Occipital lobe (tissue), 2 donors: ENCODE measurements around the gene WIZ. TPM values are rescaled to one million over a fixed set of nuclear protein-coding genes. Genes with fewer than 3 reads are reported as not detected.

ENCODE experiments used
- DNase-seq: peaks from one replicate; lab custom pipeline; 2025; lab: John Stamatoyannopoulos, UW
- total RNA-seq: library from RNA; depleted of rRNA; stranded (reverse); fragments of >200 nt; gene quantifications from one replicate; pipeline ENCODE4 v1.2.3, GENCODE V29; 2014

The WIZ gene
- total RNA-seq, 1 donor from 2014 or later: 11.1 TPM

- DNase-seq: no peak
Measured at GRCh38 chr19:15466851-15467733, 17.3 kb upstream of the WIZ start.

DNA sequence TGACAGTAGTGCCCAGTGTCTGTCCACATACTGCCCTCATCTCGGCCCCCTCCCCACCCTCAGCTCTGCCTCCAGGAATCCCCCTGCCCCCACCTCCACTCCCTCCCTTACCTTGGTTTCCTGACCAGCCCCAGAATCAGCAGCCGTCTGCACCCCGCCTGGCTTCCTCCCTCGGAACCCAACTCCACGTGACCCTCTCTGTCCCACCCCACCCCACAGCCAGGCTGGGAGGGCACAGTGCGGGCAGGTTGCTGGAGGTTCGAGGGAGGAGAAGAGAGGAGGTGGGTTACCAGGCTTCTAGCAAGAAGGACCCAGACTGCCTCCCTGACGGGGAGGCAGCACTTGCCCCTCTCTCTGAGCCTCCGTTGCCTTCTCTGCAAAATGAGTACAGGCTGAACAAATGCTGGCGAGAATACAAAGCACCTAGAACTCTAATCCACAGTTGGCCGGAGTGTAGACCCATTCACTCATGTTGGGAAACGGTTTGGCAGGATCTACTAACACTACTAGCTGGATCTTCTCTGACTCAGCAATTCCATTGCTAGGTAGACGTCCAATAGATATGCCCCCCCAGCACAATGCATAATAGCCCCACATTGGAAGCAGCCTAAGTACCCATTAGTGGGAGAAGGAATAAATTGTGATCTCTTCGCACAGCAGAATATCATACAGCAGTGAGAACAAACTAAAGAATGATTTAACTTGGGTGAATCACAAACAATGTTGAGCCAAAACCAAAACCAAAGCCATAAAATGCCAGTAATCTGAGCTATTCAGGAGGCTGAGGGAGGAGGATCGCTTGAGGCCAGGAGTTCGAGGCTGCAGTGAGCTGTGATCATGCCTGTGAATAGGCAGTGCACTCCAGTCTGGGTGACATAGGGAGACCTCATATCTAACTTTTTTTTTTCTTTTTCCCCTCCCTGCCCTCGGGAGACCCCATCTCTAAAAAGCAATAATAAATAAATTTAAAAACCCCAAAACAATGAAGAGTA is 14.9 kb upstream of the WIZ start, which contains the start of gene RASAL3:
TSS of gene RASAL3 (minus strand) at position 151 of the 992 bp plus-strand sequence. CDS start 186 bp downstream, outside the sequence.
- DNase-seq: no peak

DNA sequence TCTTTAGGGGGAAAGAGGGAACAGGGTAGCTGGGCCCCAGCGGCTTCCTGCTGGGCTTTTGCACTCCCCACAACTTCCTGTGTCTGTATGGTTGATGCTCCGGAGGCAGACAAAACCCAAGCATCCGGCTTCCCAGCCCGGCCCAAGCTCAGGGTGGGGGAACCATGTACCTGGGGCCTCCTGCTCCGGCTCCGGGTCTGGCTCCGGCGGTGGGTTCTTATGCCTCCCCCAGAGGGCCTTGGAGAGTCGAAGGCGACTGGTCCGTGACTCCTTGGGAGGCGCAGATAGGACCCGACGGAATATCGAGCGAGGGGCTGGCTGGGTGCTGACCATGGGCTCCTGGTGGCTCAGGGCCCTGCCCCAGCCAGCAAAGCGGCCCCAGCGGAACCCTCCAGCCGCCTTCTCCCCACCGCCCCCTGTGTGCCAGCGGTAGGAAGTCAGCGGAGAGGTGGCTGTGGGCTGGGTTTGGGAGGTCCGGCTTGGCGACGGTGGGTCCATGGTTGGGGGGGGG is 14.2 kb upstream of the WIZ start:
- DNase-seq: no peak

- DNase-seq: no peak
Measured at GRCh38 chr19:15461694-15462093, 11.9 kb upstream of the WIZ start.

GRCh38 chr19:15457701-15458484 is 8.1 kb upstream of the WIZ start:
- no peak for DNase-seq

- DNase-seq: no peak
Measured at GRCh38 chr19:15456871-15457700, 7.3 kb upstream of the WIZ start.

GRCh38 chr19:15456441-15456840 is 6.7 kb upstream of the WIZ start:
- DNase-seq: no peak

- no peak for DNase-seq
Measured at GRCh38 chr19:15455996-15456395, 6.2 kb upstream of the WIZ start.

DNA sequence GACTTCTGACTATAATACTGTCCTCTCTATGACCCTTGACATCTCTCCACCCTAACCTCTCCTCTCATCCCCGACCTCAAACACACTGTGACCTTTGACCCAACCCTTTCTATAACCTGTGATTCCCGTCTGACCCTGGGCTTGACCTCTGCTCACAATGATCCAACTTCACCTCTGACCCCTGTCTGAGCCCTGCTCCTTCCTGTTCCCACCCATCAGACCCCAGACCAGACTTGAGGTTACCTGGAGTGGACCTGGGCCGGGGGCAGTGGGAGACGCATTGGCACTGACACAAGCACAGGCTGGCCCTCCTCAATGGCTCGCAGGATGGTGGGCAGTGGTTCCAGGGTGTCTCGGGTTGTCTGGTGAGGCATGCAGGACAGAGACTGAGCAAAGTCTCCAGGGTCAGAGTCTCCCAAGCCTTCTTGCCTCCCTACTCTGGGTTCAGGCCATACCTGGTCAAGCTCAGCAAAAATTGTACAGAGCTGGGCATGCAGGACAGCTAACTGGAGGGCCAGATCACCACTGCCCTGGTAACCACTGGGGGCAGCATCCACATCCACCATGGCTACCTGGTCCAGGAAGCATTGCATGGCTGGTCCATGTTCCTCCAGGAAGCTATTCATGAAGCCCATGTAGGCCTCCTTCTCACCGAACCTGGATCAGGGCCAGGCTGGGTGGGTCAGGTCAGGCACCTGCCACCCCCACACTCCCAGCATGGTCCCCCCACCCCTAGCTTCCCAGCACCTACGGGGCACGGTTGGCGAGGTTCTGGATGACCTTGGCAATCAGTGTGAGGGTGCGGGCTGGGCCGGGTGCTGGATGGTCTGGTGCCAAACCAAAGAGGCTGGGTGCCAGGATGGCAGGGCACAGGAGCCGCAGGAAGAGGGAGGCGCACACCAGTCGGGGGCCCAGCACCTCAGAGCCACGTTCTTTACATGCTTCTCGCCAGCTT is 4.4 kb upstream of the WIZ start:
- no peak for DNase-seq

DNA sequence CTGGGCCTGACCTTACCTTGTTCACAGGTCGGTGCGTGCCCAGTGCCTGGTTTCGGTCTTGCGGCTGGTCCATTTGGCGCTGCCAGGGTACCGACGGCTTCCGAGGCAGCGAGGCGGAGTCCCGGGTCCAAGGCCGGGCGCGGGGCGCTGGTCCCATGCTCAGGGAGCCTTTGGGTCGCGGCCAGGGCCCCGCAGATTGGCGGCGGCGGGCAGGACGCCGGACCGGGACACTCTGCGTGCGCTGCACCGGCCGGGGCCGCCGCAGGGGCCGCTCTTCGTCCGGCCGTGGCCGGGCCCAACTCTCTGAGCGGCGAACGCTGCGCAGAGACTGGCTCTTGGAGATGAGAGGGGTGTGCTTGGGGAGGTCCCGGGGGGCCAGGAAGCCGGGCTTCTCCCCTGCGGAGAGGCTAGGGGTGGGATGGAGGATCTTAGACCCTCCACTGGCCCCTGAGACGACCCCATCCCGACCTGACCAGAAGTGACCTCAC is 3.4 kb upstream of the WIZ start:
- no peak for DNase-seq

GRCh38 chr19:15452111-15453047 is 2.6 kb upstream of the WIZ start:
- peak; percentile 38 for DNase-seq

DNA sequence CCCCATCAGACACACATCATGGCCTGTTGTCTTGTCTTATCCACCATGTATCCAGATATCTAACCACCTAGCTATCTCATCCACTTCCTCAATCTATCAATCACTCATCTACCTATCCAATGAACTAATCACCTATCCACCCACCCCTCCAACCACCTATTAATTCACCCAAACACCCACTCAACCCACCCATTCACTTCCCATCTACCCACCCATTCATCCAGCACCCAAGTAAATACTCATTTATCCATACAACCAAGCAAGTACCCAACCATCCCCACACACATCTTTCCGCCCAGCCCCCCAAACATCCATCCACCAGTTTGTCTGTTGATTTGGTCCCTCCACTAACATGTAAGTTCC is 753 bp upstream of the WIZ start:
- no peak for DNase-seq

GRCh38 chr19:15448778-15449619 is 757 bp downstream of the WIZ start:
- DNase-seq: no peak

DNA sequence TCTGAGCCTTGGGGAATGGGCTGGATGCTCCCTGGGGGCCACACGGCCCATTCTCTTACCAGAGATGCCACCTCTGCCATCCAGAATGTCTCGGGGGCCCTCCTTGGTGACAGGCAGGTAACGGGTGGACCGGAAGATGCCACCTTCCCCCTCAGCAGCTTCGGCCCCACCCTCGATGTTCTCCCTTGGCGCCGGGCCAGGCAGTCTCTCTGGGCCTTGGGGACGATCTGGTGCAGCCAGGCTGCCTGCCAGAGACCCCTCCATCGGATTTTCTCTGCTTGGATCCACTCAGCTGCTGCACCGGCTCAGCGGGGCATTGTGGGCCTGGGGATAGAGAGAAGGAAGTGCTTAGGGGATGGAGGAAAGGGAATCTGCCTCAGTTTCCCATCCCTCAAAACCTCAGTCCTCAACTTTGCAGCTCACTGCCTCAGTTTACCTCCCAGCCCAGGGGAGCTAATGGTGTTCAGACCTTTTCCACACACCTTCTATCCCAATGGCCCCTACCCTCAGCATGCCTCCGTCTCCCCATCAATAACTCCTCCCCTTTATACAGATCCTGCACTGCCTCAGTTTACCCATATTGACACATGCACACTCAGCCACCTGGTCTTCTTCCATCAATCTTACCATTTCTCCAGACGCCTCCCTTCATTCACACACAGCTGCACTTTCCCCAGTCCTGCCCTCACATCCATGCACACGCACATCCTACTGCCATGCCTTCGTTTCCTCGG is 1.5 kb downstream of the WIZ start:
- no peak for DNase-seq

DNA sequence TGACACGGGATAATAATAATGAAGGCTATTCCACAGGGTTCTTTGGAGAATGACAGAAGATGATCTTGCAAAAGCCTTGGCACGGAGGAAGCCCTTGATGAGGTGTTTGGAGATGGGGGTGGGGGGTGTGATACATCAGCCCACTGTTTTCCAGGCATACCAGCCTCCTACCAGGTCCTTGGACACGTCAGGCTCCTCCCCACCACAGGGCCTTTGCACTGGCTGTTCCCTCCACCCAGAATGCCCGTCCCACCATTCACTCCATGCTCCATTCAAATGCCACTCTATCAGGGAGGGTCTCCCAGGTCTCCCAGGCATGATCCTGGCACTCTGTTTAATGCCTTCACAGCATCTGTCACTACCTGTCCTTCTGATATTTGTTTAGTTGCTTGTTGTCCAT is 2.7 kb downstream of the WIZ start:
- no peak for DNase-seq

DNA sequence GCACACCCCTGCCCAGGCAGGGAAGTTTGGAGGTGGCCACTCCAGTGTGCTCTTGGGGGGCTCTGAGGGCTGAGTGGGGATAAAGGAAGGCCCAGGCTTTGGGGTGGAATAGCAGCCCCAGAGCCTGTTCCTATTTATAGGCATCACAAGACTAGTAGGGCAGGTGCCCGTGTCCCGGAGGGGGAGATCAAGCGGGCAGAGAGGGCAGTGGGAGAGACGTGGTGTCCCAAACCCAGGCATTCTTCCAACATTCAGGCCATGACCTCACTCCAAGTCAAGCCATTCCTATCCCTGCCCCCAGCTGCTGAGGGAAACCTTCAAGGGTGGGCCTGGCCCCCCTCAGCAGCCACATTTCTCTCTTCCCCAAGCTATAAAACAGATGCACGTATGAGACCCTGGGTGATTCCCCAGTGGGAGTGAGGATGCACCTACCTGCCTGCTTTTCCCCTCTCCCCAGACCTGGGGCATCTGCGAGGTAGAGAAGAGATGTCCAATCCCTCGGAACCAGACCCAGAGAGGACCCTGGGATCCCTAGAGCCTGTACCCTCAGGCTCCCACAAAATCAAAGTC is 3.9 kb downstream of the WIZ start:
- DNase-seq: no peak
